ENCODE results near the gene KLF16. TPM values are rescaled to one million over a fixed set of nuclear protein-coding genes. Genes with fewer than 3 reads are reported as not detected.

KLF16 gene
- total RNA-seq, 4 donors from 2014 or later, result 4.0 to 19.5 (median 6.7) TPM

DNA sequence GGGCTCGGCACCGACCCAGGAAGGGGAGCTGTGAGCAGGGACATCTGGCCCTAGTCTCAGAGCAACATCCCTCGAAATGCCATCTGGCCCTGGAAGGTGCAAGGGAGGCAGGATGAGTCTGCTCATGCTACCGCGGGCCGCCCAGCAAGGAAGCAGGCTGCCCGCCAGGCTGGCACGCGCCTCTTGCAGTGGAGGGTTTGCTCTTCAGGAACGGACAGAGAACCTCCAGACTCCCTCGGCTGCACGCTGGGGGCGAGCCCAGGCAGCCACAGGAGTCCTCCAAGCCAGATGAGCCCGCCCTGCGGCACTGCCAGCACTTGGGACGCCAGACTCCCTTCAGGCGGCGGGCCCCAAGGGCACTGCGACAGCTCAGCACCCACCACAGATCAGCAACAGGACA, 41.2 kb downstream of the KLF16 start:
- DNase-seq (ENCODE audit: low spot score) (no peak), ATAC-seq (ENCODE audit: low FRiP score) (no peak)
- TF ChIP-seq, protein P1, sequence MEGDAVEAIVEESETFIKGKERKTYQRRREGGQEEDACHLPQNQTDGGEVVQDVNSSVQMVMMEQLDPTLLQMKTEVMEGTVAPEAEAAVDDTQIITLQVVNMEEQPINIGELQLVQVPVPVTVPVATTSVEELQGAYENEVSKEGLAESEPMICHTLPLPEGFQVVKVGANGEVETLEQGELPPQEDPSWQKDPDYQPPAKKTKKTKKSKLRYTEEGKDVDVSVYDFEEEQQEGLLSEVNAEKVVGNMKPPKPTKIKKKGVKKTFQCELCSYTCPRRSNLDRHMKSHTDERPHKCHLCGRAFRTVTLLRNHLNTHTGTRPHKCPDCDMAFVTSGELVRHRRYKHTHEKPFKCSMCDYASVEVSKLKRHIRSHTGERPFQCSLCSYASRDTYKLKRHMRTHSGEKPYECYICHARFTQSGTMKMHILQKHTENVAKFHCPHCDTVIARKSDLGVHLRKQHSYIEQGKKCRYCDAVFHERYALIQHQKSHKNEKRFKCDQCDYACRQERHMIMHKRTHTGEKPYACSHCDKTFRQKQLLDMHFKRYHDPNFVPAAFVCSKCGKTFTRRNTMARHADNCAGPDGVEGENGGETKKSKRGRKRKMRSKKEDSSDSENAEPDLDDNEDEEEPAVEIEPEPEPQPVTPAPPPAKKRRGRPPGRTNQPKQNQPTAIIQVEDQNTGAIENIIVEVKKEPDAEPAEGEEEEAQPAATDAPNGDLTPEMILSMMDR (IDR thresholded peaks at IDR 0.05), result no peak

DNA sequence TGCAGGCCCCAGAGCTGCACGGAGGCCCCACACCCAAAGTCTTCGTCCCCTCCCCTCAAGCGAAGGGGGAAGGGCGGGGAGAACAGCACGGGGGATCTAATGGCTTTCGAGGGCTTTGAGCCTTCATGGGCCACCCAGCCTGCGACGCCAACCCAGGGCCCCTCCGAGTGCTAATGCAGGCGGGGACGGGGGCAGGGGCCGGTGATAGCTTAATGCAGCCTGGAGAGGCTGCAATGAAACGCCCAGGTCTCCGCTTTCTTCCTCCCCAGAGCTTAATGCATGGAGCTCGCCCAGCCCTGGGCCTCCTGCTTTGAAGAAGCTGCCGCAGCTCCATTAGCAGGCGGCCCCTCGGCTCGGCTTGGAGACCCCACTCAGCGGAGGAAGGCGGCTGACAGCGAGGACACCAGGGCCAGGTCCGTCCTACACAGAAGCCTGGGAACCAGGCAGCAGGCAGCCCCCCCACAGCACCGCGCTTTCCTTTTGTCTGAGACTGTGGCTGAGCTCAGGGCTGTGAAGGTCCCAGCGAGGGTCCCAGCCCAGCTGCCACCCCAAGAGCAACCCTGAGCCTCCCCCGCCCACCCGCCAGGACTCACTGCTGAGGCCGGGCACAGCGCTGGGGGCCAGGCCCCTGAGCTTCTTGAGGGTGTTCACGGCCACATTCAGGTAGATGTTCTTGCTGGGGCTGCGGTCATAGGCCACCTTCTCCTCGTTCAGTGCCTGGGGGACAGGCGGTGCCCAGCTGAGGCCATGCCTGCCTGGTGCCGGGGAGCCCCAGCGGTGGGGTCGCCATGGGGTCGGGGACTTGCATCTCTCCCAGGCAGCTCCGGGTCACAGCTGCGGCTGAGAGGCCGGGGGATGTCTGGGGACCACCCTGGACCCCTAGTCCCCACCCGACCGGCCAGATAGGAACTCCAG, 43.8 kb downstream of the KLF16 start:
- DNase-seq (ENCODE audit: low spot score), result no peak
- no peak for ATAC-seq (ENCODE audit: low FRiP score)
- TF ChIP-seq, protein P1 (IDR thresholded peaks at IDR 0.05), result no peak

DNA sequence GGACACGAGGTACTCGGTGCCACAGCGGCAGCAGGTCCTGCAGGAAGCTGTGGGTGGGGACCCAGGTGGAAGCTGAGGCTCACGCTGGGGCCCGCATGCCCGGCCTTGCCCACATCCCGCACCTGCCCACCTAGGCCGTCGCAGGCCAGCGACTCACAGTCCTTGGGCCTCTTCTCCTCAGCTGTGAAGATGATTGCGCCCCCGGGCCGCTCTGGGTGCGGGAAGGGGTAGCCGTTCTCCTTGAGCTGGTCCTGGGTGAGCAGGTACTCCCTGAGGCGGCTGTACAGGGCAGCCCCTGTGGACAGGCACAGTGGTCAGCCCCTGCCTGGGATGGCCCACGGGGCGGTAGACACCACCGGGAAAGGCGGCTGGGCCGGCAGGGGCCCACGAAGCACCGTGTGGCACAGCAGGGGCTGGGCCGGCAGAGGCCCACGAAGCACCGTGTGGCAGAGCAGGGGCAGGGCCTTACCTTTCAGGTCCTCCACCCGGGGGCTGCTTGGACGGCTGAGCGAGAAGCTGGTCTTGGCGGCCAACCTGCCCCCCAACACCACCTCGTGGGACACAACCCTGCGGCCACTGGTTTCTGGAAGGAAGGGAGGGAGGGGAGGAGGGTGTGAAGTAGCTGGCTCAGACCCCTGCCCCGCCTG, 44.7 kb downstream of the KLF16 start:
- ATAC-seq (ENCODE audit: low FRiP score) (no peak), DNase-seq (ENCODE audit: low spot score) (no peak)
- TF ChIP-seq, protein P1 (IDR thresholded peaks at IDR 0.05), result no peak

DNA sequence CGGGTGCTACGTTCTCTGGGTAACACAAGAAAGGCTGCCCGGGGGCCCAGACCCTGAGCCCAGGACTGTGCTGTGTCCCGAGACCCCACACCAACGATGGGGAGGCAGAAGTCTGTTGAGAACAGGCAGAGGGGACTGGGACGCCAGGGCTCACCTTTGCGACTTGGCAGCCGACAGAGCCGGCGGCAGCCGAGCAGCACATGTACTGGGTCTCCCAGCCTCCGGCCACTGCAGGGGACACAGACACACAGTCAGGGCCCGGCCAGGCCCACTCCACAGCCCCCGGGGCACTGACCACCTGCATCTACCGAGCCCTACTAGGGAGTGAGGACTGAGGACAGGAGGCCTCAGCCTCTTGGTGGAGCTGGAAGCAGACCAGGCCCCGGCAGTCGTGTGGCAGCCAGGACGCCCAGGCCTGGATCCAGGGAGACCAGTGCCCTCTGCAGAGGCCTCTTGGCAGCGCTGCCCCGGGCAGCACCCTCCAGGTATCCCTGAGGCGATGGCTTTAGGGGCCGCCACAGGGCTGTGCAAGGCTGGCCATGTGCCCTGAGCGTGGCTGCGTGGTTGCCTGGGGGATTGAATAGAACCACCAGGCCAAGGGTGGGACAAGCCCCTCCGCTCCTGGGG, 45.7 kb downstream of the KLF16 start:
- ATAC-seq (ENCODE audit: low FRiP score), result no peak
- TF ChIP-seq, protein P1 (IDR thresholded peaks at IDR 0.05), result no peak
- no peak for DNase-seq (ENCODE audit: low spot score)

DNA sequence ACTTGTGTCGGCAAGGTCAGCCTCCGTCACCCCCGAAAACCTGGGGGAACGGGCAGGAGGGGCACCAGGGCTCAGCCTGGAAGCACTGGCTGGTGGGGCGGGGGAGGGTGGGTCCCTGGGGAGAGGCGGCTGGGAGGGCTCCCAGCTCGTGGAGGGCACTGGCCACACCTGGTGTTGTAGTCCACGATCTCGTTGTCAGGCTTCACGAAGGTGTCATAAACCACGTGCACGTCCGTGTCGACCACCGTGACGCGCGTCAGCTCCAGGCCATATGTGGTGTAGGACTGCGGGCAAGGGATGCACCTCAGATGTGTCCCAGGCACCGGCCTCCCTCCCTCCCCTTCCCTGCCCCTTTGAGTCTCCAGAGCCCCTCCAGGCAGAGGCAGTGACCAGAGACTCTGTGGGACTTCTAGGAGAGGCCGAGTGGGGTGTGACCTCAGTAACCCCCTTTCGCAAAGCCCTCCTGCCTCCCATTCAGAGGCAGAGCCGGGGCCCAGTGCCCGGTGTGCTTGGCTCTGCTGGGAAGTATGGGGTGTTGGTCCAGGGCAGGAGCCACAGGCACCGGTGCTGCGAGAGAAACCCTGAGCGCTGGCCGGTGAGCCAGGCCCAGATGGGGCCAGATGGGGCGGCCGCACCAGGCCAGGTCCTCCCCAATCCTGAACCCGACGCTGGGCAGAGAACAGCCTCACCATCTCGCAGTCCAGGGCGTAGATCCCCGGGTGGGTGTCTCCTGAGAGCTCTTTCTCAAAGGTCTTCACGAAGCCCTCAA, 46.7 kb downstream of the KLF16 start:
- DNase-seq (ENCODE audit: low spot score) (no peak), ATAC-seq (ENCODE audit: low FRiP score) (no peak)
- TF ChIP-seq, protein P1 (IDR thresholded peaks at IDR 0.05), result no peak

DNA sequence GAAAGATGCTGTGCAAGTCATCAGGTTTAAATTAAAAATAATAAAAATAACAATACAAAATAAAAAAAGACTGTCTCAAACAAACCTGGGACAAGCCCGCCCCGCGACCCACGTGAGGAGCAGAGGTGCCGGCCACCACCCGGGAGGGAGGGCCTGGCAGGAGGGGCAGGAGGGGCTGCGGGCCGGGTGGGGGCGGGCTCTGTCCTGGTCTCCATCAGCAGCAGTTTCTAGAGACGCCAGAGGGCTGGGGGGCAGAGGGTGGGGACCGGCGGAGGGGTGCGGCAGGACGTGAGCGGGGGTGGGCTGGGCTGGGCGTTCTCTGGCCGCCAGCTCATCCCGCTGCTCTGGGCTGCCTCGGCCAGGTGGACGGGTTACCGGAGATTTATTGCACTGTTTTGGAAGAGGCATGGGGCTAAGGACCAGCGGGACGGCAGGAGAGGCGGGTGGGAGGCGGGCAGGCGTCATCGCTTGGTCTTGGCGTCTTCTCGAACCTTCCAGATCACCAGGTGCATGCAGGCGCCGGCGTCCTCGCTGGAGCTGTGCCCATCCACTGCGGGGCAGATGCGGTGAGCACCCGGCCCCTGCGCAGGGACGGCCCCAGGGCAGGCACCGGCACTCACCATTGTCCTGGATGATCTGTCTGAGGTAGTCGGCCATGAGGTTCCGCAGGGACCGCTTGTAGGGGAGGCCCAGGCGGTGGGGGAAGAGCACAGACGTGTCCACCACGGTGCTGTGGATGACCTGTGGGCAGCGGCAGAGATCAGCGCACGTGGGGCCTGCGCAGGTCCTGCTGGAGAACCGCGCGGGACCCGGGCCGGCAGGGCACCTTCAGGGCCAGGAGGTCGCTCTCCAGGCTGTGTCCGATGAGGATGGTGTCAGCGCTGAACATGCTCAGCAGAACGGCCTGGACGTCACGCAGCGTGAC, 47.5 kb downstream of the KLF16 start:
- DNase-seq (ENCODE audit: low spot score), result no peak
- ATAC-seq (ENCODE audit: low FRiP score), result no peak
- TF ChIP-seq, protein P1 (IDR thresholded peaks at IDR 0.05), result no peak

Data from omental fat pad (tissue), 4 donors.